SK-N-SH treated with all-trans-retinoic acid at 6 μM for 48 hours (cell line): ENCODE measurements around the gene EFCAB5.
"Not testable (repeated sequence)": the region's sequence is repeated elsewhere in the genome, so short reads cannot be mapped to it uniquely, and the experiment has no call there.

Source experiments
- ATAC-seq: fragments of 200-7000 bp; cut with Tn5 transposase; 3 replicates; pipeline ENCODE4 v1.9.1; 2020; ENCODE audit warnings: mild to moderate bottlenecking, moderate library complexity
- ARNTL ChIP-seq: fragments of 450-650 bp; formaldehyde crosslinking; IDR thresholded peaks from 2 replicates; pipeline ENCODE4 v1.5.0; 2020; ENCODE audit warnings: low read depth, mild to moderate bottlenecking, moderate library complexity, borderline replicate concordance
- BACH2 ChIP-seq: fragments of 250-450 bp; sonication (Bioruptor Pico); IDR thresholded peaks from 2 replicates; pipeline ENCODE4 v1.9.0; 2021; ENCODE audit warnings: mild to moderate bottlenecking, borderline replicate concordance
- CREB5 ChIP-seq: fragments of 250-450 bp; sonication (Bioruptor Pico); IDR thresholded peaks from 2 replicates; pipeline ENCODE4 v1.5.1; 2020; ENCODE audit warnings: low read depth, mild to moderate bottlenecking, moderate library complexity
- CSDC2 ChIP-seq: fragments of 250-450 bp; sonication (Bioruptor Pico); IDR thresholded peaks from 2 replicates; pipeline ENCODE4 v1.5.0; 2020; ENCODE audit warnings: mild to moderate bottlenecking, moderate library complexity
- CSRNP3 ChIP-seq: fragments of 250-450 bp; sonication (Bioruptor Pico); IDR thresholded peaks from 2 replicates; pipeline ENCODE4 v1.5.1; 2021; ENCODE audit warnings: mild to moderate bottlenecking, moderate library complexity
- ESRRG ChIP-seq: fragments of 250-450 bp; sonication (Bioruptor Pico); IDR thresholded peaks from 2 replicates; pipeline ENCODE4 v1.6.1; 2021; ENCODE audit warnings: mild to moderate bottlenecking
- GLIS3 ChIP-seq: fragments of 250-450 bp; sonication (Bioruptor Pico); IDR thresholded peaks from 2 replicates; pipeline ENCODE4 v1.5.0; 2020; ENCODE audit warnings: mild to moderate bottlenecking, moderate library complexity
- OSR1 ChIP-seq: fragments of 250-450 bp; sonication (Bioruptor Pico); IDR thresholded peaks from 2 replicates; pipeline ENCODE4 v1.8.0; 2022; ENCODE audit warnings: moderate library complexity, mild to moderate bottlenecking, inconsistent platforms
- PATZ1 ChIP-seq: fragments of 250-450 bp; sonication (Bioruptor Pico); IDR thresholded peaks from 2 replicates; pipeline ENCODE4 v1.8.0; 2020; ENCODE audit warnings: mild to moderate bottlenecking, moderate library complexity, borderline replicate concordance
- PPARA ChIP-seq: fragments of 250-450 bp; sonication (Bioruptor Pico); IDR thresholded peaks from 2 replicates; pipeline ENCODE4 v1.5.0; 2020; ENCODE audit warnings: mild to moderate bottlenecking, borderline replicate concordance
- RARB ChIP-seq: fragments of 250-450 bp; sonication (Bioruptor Pico); IDR thresholded peaks from 2 replicates; pipeline ENCODE4 v1.8.0; 2021; ENCODE audit warnings: mild to moderate bottlenecking, moderate library complexity
- TCF4 ChIP-seq: fragments of 250-450 bp; sonication (Bioruptor Pico); IDR thresholded peaks from 2 replicates; pipeline ENCODE4 v1.8.0; 2021; ENCODE audit warnings: mild to moderate bottlenecking, moderate library complexity, borderline replicate concordance
- TOX ChIP-seq: fragments of 250-450 bp; sonication (Bioruptor Pico); IDR thresholded peaks from 2 replicates; pipeline ENCODE4 v1.8.0; 2021; ENCODE audit warnings: mild to moderate bottlenecking, moderate library complexity, borderline replicate concordance
- ZC3H10 ChIP-seq: fragments of 250-450 bp; sonication (Bioruptor Pico); IDR thresholded peaks from 2 replicates; pipeline ENCODE4 v1.5.1; 2021; ENCODE audit warnings: mild to moderate bottlenecking, moderate library complexity
- ZFP3 ChIP-seq: fragments of 250-450 bp; sonication (Bioruptor Pico); IDR thresholded peaks from 2 replicates; pipeline ENCODE4 v1.5.0; 2020; ENCODE audit warnings: mild to moderate bottlenecking, moderate library complexity
- ZFP30 ChIP-seq: fragments of 450-650 bp; formaldehyde crosslinking; IDR thresholded peaks from 2 replicates; pipeline ENCODE4 v1.5.0; 2022; ENCODE audit warnings: mild to moderate bottlenecking, moderate library complexity
- ZNF565 ChIP-seq: fragments of 450-650 bp; formaldehyde crosslinking; conservative IDR thresholded peaks from 2 replicates; pipeline ENCODE4 v1.5.0; 2020; ENCODE audit warnings: low read depth, mild to moderate bottlenecking, moderate library complexity
- ZNF70 ChIP-seq: fragments of 450-650 bp; formaldehyde crosslinking; IDR thresholded peaks from 2 replicates; pipeline ENCODE4 v1.5.0; 2020; ENCODE audit warnings: mild to moderate bottlenecking, moderate library complexity
- ZNF8 ChIP-seq: fragments of 450-650 bp; formaldehyde crosslinking; IDR thresholded peaks from 2 replicates; pipeline ENCODE4 v1.5.0; 2020; ENCODE audit warnings: mild to moderate bottlenecking, moderate library complexity
- TF ChIP-seq, protein P1 (sequence below): fragments of 250-450 bp; sonication (Bioruptor Pico); IDR thresholded peaks from 2 replicates; pipeline ENCODE4 v1.5.0; 2020; ENCODE audit warnings: mild to moderate bottlenecking, moderate library complexity
- TF ChIP-seq, protein P2 (sequence below): fragments of 250-450 bp; sonication (Bioruptor Pico); IDR thresholded peaks from 2 replicates; pipeline ENCODE4 v1.8.0; 2021; ENCODE audit warnings: low read depth, mild to moderate bottlenecking, moderate library complexity, borderline replicate concordance

The EFCAB5 gene

DNA sequence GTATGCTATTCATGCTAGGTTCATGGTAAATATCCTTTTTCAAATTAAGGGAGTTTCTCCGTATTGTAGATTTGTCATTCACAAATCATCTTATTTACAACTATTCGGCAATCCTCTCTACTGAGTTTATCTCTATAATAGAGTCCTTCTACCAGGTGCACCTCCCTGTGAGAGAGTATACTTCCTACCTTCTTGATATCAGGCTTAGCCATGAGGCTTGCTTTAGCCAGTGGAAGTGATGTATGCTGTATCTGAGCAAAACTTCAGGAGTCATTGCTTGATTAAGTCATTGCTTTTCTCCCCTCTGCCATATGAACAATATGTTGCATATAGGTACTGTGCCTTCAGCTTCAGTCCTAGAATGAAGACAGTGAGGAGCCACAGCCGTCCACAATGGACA, 195.7 kb downstream of the EFCAB5 start:
- TF ChIP-seq TOX (CRISPR knock-in tag) (no peak), GLIS3 (CRISPR knock-in tag) (no peak), BACH2 (no peak), PPARA (CRISPR knock-in tag) (no peak), ZNF8 (CRISPR knock-in tag) (no peak)
- TF ChIP-seq, protein P1, sequence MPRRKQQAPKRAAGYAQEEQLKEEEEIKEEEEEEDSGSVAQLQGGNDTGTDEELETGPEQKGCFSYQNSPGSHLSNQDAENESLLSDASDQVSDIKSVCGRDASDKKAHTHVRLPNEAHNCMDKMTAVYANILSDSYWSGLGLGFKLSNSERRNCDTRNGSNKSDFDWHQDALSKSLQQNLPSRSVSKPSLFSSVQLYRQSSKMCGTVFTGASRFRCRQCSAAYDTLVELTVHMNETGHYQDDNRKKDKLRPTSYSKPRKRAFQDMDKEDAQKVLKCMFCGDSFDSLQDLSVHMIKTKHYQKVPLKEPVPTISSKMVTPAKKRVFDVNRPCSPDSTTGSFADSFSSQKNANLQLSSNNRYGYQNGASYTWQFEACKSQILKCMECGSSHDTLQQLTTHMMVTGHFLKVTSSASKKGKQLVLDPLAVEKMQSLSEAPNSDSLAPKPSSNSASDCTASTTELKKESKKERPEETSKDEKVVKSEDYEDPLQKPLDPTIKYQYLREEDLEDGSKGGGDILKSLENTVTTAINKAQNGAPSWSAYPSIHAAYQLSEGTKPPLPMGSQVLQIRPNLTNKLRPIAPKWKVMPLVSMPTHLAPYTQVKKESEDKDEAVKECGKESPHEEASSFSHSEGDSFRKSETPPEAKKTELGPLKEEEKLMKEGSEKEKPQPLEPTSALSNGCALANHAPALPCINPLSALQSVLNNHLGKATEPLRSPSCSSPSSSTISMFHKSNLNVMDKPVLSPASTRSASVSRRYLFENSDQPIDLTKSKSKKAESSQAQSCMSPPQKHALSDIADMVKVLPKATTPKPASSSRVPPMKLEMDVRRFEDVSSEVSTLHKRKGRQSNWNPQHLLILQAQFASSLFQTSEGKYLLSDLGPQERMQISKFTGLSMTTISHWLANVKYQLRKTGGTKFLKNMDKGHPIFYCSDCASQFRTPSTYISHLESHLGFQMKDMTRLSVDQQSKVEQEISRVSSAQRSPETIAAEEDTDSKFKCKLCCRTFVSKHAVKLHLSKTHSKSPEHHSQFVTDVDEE: no peak
- TF ChIP-seq, all 23 proteins: peak for 0
- no peak for ATAC-seq

DNA sequence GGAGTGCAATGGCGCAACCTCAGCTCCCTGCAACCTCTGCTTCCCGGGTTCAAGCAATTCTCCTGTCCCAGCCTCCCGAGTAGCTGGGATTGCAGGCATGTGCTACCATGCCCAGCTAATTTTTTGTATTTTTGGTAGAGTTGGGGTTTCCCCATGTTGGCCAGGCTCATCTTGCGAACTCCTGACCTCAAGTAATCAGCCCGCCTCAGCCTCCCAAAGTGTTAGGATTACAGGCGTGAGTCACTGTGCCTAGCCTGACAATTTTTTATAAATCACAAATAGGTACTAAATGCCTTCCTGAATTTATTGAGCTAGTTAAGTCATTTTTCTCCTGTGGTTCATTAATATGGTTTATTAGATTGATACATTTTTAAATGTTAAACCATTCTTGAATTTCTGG, 206.4 kb downstream of the EFCAB5 start:
- not testable (repeated sequence) for ATAC-seq

DNA sequence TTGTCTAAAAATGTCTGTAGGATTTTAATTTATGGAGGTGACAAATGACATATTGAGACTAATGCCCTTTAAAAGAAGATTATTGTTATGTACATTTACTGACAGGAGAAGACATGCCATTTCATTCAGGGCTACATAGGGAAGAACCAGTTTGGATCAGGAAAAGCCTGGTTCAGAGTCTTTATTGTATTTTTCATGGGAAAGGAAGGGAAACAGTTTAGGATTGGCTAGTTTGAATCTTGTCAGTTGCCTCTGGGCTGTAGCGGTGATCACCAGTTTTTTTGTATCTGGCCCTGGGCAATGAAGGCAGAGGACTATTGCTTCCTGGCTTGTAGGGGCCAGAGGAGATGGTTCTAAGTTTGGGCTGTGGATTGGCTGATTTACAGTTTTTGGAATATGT, 206.9 kb downstream of the EFCAB5 start:
- no peak for ATAC-seq
- no peak for TF ChIP-seq TCF4 (CRISPR knock-in tag)
- TF ChIP-seq, all 23 proteins: peak for 0

- no peak for TF ChIP-seq ZFP3 (CRISPR knock-in tag)
- TF ChIP-seq TOX (CRISPR knock-in tag): no peak
- no peak for TF ChIP-seq ZNF565 (CRISPR knock-in tag)
- TF ChIP-seq TCF4 (CRISPR knock-in tag): no peak
- no peak for TF ChIP-seq GLIS3 (CRISPR knock-in tag)
- ATAC-seq: no peak
These were observed 210.0 kb downstream of the EFCAB5 start for GRCh38 chr17:30151471-30151870.

DNA sequence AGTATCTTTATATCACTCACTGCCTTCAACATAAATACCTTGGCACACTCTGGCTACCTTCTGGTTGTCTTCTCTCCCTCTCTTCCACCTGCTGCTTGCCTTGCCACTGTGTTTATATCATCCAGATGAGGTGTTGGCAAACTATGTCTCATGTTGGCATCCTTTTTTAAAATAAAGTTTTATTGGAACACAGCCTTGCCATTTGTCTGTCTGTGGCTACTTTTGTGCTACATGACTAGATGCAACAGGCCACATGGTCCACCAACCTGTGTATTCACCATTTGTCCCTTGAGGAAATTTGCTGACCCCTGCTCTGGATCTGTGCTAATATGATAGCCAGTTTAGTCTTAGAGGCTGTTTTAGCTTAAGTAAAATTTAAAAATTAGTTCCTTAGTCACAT, 212.0 kb downstream of the EFCAB5 start:
- TF ChIP-seq, protein P2, sequence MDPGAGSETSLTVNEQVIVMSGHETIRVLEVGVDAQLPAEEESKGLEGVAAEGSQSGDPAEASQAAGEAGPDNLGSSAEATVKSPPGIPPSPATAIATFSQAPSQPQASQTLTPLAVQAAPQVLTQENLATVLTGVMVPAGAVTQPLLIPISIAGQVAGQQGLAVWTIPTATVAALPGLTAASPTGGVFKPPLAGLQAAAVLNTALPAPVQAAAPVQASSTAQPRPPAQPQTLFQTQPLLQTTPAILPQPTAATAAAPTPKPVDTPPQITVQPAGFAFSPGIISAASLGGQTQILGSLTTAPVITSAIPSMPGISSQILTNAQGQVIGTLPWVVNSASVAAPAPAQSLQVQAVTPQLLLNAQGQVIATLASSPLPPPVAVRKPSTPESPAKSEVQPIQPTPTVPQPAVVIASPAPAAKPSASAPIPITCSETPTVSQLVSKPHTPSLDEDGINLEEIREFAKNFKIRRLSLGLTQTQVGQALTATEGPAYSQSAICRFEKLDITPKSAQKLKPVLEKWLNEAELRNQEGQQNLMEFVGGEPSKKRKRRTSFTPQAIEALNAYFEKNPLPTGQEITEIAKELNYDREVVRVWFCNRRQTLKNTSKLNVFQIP (CRISPR knock-in tag): no peak
- TF ChIP-seq PPARA (CRISPR knock-in tag): no peak
- no peak for TF ChIP-seq ZNF565 (CRISPR knock-in tag)
- no peak for TF ChIP-seq ZNF8 (CRISPR knock-in tag)
- TF ChIP-seq CREB5: no peak
- TF ChIP-seq ZFP30: no peak
- TF ChIP-seq CSDC2: no peak
- TF ChIP-seq OSR1 (CRISPR knock-in tag): no peak
- no peak for TF ChIP-seq ZNF70 (CRISPR knock-in tag)
- no peak for TF ChIP-seq ESRRG (CRISPR knock-in tag)
- TF ChIP-seq CSRNP3 (CRISPR knock-in tag): no peak
- TF ChIP-seq RARB (CRISPR knock-in tag): no peak
- TF ChIP-seq ZFP3 (CRISPR knock-in tag): no peak
- TF ChIP-seq GLIS3 (CRISPR knock-in tag): no peak

DNA sequence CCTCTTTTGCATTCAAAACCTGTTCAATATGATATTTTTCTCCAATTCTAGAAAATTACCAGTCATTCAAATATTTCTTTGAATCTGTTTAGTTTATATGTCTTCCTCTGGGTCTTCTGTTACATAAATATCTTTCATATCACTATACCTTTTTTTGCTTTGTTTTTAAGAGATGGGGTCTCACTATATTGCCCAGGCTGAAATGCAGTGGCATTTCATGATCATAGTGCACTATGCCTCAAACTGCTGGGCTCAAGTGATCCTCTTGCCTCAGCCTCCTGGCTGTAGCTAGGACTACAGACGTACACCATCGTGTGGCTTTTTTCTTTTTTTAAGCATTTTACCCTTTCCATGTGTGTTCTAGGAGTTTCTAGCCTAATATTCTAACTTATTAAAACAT, 214.0 kb downstream of the EFCAB5 start:
- no peak for ATAC-seq

More for the DNA sequence above, 212.0 kb downstream of the EFCAB5 start:
- no peak for ATAC-seq

More for the DNA sequence above, 214.0 kb downstream of the EFCAB5 start:
- TF ChIP-seq CSDC2 (no peak), PPARA (CRISPR knock-in tag) (no peak), ZC3H10 (CRISPR knock-in tag) (no peak), ESRRG (CRISPR knock-in tag) (no peak), TCF4 (CRISPR knock-in tag) (no peak), ZNF565 (CRISPR knock-in tag) (no peak), PATZ1 (CRISPR knock-in tag) (no peak), ZFP3 (CRISPR knock-in tag) (no peak), GLIS3 (CRISPR knock-in tag) (no peak), ZNF70 (CRISPR knock-in tag) (no peak), ARNTL (no peak), ZNF8 (CRISPR knock-in tag) (no peak), CREB5 (no peak), RARB (CRISPR knock-in tag) (no peak), OSR1 (CRISPR knock-in tag) (no peak), BACH2 (no peak)
